GM18508 (cell line): ENCODE results near the gene TRIM62.

Experiments
- ATAC-seq: cut with Tn5 transposase; IDR thresholded peaks from one replicate; pipeline ENCODE4 v1.9.1; 2021; ENCODE audit warnings: moderate number of reproducible peaks; ENCODE audit not compliant: insufficient read depth, unreplicated experiment

The TRIM62 gene

GRCh38 chr1:33181921-33182341 lies at the start of gene TRIM62:
TRIM62 (minus strand) TSS chr1:33182043; CDS start chr1:33181432, 611 bp downstream.
- ATAC-seq, result no peak

GRCh38 chr1:33231166-33231565 lies 49.3 kb upstream of the TRIM62 start:
- no peak for ATAC-seq

- ATAC-seq, result no peak
Observed at GRCh38 chr1:33228935-33229487, 47.2 kb upstream of the TRIM62 start.

GRCh38 chr1:33225586-33225985 lies 43.7 kb upstream of the TRIM62 start:
- no peak for ATAC-seq

- ATAC-seq, result no peak
Observed at GRCh38 chr1:33224166-33224707, 42.4 kb upstream of the TRIM62 start.

- ATAC-seq, result no peak
Observed at GRCh38 chr1:33222381-33222780, 40.5 kb upstream of the TRIM62 start.

GRCh38 chr1:33221385-33221758 lies 39.5 kb upstream of the TRIM62 start:
- ATAC-seq, result no peak

GRCh38 chr1:33220676-33221384 lies 39.0 kb upstream of the TRIM62 start:
- ATAC-seq, result no peak

GRCh38 chr1:33219886-33220661 lies 38.2 kb upstream of the TRIM62 start:
- ATAC-seq, result no peak

- no peak for ATAC-seq
Observed at GRCh38 chr1:33211972-33212371, 30.1 kb upstream of the TRIM62 start.

GRCh38 chr1:33206340-33206739 lies 24.5 kb upstream of the TRIM62 start:
- ATAC-seq, result no peak

- ATAC-seq, result no peak
Observed at GRCh38 chr1:33195556-33195955, 13.7 kb upstream of the TRIM62 start.

GRCh38 chr1:33191731-33192275 lies 10.0 kb upstream of the TRIM62 start:
- ATAC-seq, result no peak

GRCh38 chr1:33190701-33191100 lies 8.9 kb upstream of the TRIM62 start:
- ATAC-seq, result no peak

- no peak for ATAC-seq
Observed at GRCh38 chr1:33188572-33189275, 6.9 kb upstream of the TRIM62 start.

GRCh38 chr1:33186936-33187335 lies 5.1 kb upstream of the TRIM62 start:
- ATAC-seq, result no peak

GRCh38 chr1:33185541-33185940 lies 3.7 kb upstream of the TRIM62 start:
- ATAC-seq, result no peak

GRCh38 chr1:33183306-33183705 lies 1.5 kb upstream of the TRIM62 start:
- ATAC-seq, result no peak

GRCh38 chr1:33182896-33183295 lies 1.1 kb upstream of the TRIM62 start:
- no peak for ATAC-seq

- no peak for ATAC-seq
Observed at GRCh38 chr1:33182401-33182841, 578 bp upstream of the TRIM62 start.
